Liver (tissue), 9 donors: ENCODE results near the gene WWOX. TPM values are rescaled to one million over a fixed set of nuclear protein-coding genes. Genes with fewer than 3 reads are reported as not detected.

ENCODE experiments used
- DNase-seq: peaks from one replicate; pipeline ENCODE4 v3.0.0-alpha.2; 2017; ENCODE audit warnings: low spot score
- H3K27ac ChIP-seq, 2 donors: one replicate each; pipeline ENCODE4 v1.7.0; 2013; ENCODE audit warnings: inconsistent platforms in 2 of 2, low read length in 2 of 2, control low read depth in 1 of 2, low read depth in 1 of 2, mild to moderate bottlenecking in 1 of 2
- H3K27me3 ChIP-seq, 4 donors: one replicate each; pipeline versions ENCODE4 v1.6.1 to v1.7.0; 2013; ENCODE audit warnings: low read length in 3 of 4, inconsistent platforms in 1 of 4, mild to moderate bottlenecking in 1 of 4, moderate library complexity in 1 of 4; ENCODE audit not compliant: control insufficient read depth in 4 of 4, insufficient read depth in 4 of 4
- H3K36me3 ChIP-seq, 4 donors: one replicate each; pipeline versions ENCODE4 v1.6.1 to v1.7.0; 2013; ENCODE audit warnings: low read length in 3 of 4, mild to moderate bottlenecking in 3 of 4, low read depth in 1 of 4, moderate library complexity in 1 of 4; ENCODE audit not compliant: control insufficient read depth in 4 of 4, insufficient read depth in 3 of 4
- H3K4me1 ChIP-seq, 4 donors: one replicate each; pipeline versions ENCODE4 v1.6.1 to v1.7.0; 2013; ENCODE audit warnings: low read length in 3 of 4, mild to moderate bottlenecking in 3 of 4, moderate library complexity in 1 of 4; ENCODE audit not compliant: control insufficient read depth in 4 of 4, insufficient read depth in 4 of 4
- H3K4me3 ChIP-seq, 3 donors: one replicate each; pipeline versions ENCODE4 v1.6.1 to v1.7.0; 2013; ENCODE audit warnings: low read length in 3 of 3, control low read depth in 1 of 3, low read depth in 1 of 3, mild to moderate bottlenecking in 1 of 3
- H3K9ac ChIP-seq, 2 donors: one replicate each; pipeline ENCODE4 v1.7.0; 2013; ENCODE audit warnings: low read length in 2 of 2, mild to moderate bottlenecking in 2 of 2, moderate library complexity in 2 of 2, control low read depth in 1 of 2, low read depth in 1 of 2
- H3K9me3 ChIP-seq, 4 donors: one replicate each; pipeline versions ENCODE4 v1.6.1 to v1.7.0; 2013; ENCODE audit warnings: low read length in 3 of 4; ENCODE audit not compliant: control insufficient read depth in 4 of 4
- CTCF ChIP-seq: fragments of 150-350 bp; IDR thresholded peaks from 2 replicates; pipeline ENCODE4 v1.5.1; 2017; ENCODE audit warnings: improper control_type of control experiment, low read depth, low read length; ENCODE audit not compliant: missing input control
- EGR1 ChIP-seq, 2 donors: IDR thresholded peaks; 2 replicates each; pipeline ENCODE4 v1.6.1; 2016 to 2018; ENCODE audit warnings: antibody characterized with exemption in 2 of 2, low read depth in 2 of 2
- FOXA1 ChIP-seq: IDR thresholded peaks from 2 replicates; pipeline ENCODE4 v1.6.1; 2016; ENCODE audit warnings: antibody characterized with exemption
- FOXA2 ChIP-seq: IDR thresholded peaks from 2 replicates; pipeline ENCODE4 v1.6.1; 2016; ENCODE audit warnings: antibody characterized with exemption
- GABPA ChIP-seq, 2 donors: IDR thresholded peaks in 1 of 2; conservative IDR thresholded peaks in 1 of 2; 2 replicates each; pipeline ENCODE4 v1.6.1; 2016; ENCODE audit warnings: antibody characterized with exemption in 2 of 2, mild to moderate bottlenecking in 1 of 2, moderate library complexity in 1 of 2
- HNF4G ChIP-seq: IDR thresholded peaks from 2 replicates; pipeline ENCODE4 v1.6.1; 2016; ENCODE audit warnings: antibody characterized with exemption
- JUND ChIP-seq, 2 donors: IDR thresholded peaks; 2 replicates each; pipeline ENCODE4 v1.6.1; 2016; ENCODE audit warnings: antibody characterized with exemption in 2 of 2
- NR2F2 ChIP-seq: IDR thresholded peaks from 2 replicates; pipeline ENCODE4 v1.6.1; 2016; ENCODE audit warnings: antibody characterized with exemption
- REST ChIP-seq: IDR thresholded peaks from 2 replicates; pipeline ENCODE4 v1.6.1; 2016; ENCODE audit warnings: antibody characterized with exemption, mild to moderate bottlenecking
- RXRA ChIP-seq, 2 donors: IDR thresholded peaks; 2 replicates each; pipeline ENCODE4 v1.6.1; 2017 to 2018; ENCODE audit warnings: antibody characterized with exemption in 2 of 2, mild to moderate bottlenecking in 1 of 2
- SP1 ChIP-seq: IDR thresholded peaks from 2 replicates; pipeline ENCODE4 v1.6.1; 2018; ENCODE audit warnings: antibody characterized with exemption, mild to moderate bottlenecking
- TAF1 ChIP-seq: conservative IDR thresholded peaks from 2 replicates; pipeline ENCODE4 v1.6.1; 2016; ENCODE audit warnings: antibody characterized with exemption, mild to moderate bottlenecking
- YY1 ChIP-seq: IDR thresholded peaks from 2 replicates; pipeline ENCODE4 v1.6.1; 2016; ENCODE audit warnings: antibody characterized with exemption, mild to moderate bottlenecking
- WGBS: extraction: QIAGEN DNeasy Blood & Tissue Kit; methylation state at CpG from one replicate; pipeline ENCODE4 v1.1.7; 2013; 5-methylcytosine and 5-hydroxymethylcytosine counted together
- polyA plus RNA-seq, 2 donors: library from polyadenylated mRNA; stranded (reverse) in 1 of 2; unstranded in 1 of 2; fragments of 200-250 nt in 1 of 2; fragments of >200 nt in 1 of 2; fragmentation: Nextera tagmentation in 1 of 2; extraction: Ambion mirVana in 1 of 2; gene quantifications; one replicate each; pipeline versions ENCODE4 v1.2.1 to v1.2.3, GENCODE V29; 2013 to 2015
- total RNA-seq, 2 donors: library from RNA; depleted of rRNA; stranded (reverse); fragments of >200 nt; gene quantifications; one replicate each; pipeline ENCODE4 v1.2.3, GENCODE V29; 2014
- TF ChIP-seq, protein P1 (sequence below): IDR thresholded peaks from 2 replicates; pipeline ENCODE4 v1.6.1; 2016; ENCODE audit warnings: antibody characterized with exemption
- TF ChIP-seq, protein P2 (sequence below): IDR thresholded peaks from 2 replicates; pipeline ENCODE4 v1.6.1; 2016; ENCODE audit warnings: antibody characterized with exemption
- donor health status: healthy.
- donor health status: healthy.
- donor health status: healthy.
- donor health status: healthy.
- donor health status: healthy.

Gene WWOX
- total and polyA plus RNA-seq, 4 donors = 9.8 to 46.0 (median 15.3) TPM

DNA sequence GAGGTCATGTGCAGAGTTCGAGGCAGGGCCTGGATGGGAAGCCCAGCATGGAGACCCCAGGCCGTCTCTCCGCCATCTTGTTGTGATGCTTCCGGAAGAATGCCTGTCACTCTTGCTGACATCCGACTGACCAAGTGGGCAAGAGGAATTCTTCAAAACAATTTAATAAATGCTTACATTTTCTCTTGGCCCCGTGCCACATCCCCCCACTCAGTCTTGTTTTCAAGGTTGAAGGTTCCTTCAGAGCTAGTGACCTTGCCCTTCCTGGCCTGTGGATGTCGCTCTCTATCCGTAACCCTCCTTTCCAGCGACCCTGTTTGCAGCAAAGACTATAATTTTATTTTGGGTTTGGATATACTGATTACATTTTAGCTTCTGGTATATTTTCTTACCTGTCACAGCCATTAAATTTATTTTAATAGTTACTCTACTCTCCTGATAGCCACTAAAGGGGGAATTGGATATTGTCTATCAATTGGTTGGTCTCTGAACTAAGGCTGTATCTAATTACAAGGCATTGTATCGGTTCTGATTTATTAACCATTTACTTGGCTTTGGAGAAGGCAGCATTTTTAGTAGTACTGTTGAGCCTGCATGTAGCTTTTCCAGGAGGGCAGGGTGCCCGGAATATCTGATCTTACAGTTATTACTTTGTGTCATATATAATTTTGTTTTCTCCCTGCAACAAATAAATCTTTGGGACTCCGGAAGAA, 264.5 kb downstream of the WWOX start:
- 85% methylated on average over 12 of the region's 12 CpGs for WGBS
- Histone ChIP-seq H3K9me3 (no peaks in the 10 kb centered on the region), H3K27me3 (no peaks in the 10 kb centered on the region), H3K9ac (no peak overlapping the region), H3K36me3 (no peaks in the 10 kb centered on the region), H3K27ac (no peak overlapping the region), H3K4me3 (no peak overlapping the region), H3K4me1 (no peaks in the 10 kb centered on the region)
- DNase-seq = no peak
- TF ChIP-seq HNF4G (no peak), SP1 (no peak), JUND (IDR thresholded peaks at IDR 0.05) (no peak), TAF1 (no peak), YY1 (no peak), RXRA (IDR thresholded peaks at IDR 0.05) (no peak), EGR1 (IDR thresholded peaks at IDR 0.05; ENCODE audit: low read depth in 2 of 2) (no peak)

GRCh38 chr16:78364556-78364880, 265.1 kb downstream of the WWOX start:
- Histone ChIP-seq H3K4me1 (no peaks in the 10 kb centered on the region), H3K4me3 (no peak overlapping the region), H3K27ac (no peak overlapping the region), H3K27me3 (no peaks in the 10 kb centered on the region), H3K9ac (no peak overlapping the region), H3K9me3 (no peaks in the 10 kb centered on the region), H3K36me3 (no peaks in the 10 kb centered on the region)
- 50% methylated on average over 3 of the region's 3 CpGs for WGBS
- TF ChIP-seq, protein P1, sequence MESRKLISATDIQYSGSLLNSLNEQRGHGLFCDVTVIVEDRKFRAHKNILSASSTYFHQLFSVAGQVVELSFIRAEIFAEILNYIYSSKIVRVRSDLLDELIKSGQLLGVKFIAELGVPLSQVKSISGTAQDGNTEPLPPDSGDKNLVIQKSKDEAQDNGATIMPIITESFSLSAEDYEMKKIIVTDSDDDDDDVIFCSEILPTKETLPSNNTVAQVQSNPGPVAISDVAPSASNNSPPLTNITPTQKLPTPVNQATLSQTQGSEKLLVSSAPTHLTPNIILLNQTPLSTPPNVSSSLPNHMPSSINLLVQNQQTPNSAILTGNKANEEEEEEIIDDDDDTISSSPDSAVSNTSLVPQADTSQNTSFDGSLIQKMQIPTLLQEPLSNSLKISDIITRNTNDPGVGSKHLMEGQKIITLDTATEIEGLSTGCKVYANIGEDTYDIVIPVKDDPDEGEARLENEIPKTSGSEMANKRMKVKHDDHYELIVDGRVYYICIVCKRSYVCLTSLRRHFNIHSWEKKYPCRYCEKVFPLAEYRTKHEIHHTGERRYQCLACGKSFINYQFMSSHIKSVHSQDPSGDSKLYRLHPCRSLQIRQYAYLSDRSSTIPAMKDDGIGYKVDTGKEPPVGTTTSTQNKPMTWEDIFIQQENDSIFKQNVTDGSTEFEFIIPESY = no peak
- TF ChIP-seq FOXA1 = no peak
- TF ChIP-seq HNF4G = no peak
- no peak for DNase-seq

- H3K4me1 ChIP-seq = no peaks in the 10 kb centered on the region
- no peaks in the 10 kb centered on the region for H3K27me3 ChIP-seq
- WGBS = 89% methylated on average over 2 of the region's 2 CpGs
- H3K27ac ChIP-seq = no peak overlapping the region
- H3K4me3 ChIP-seq = no peak overlapping the region
- TF ChIP-seq GABPA (IDR thresholded peaks at IDR 0.05 in 1 of 2, conservative IDR thresholded peaks at IDR 0.05 in 1 of 2) (no peak), CTCF (no peak), YY1 (no peak), RXRA (IDR thresholded peaks at IDR 0.05) (no peak), SP1 (no peak), JUND (IDR thresholded peaks at IDR 0.05) (no peak), HNF4G (no peak), NR2F2 (no peak), REST (no peak), EGR1 (IDR thresholded peaks at IDR 0.05; ENCODE audit: low read depth in 2 of 2) (no peak), TAF1 (no peak), FOXA2 (no peak)
- TF ChIP-seq, protein P2, sequence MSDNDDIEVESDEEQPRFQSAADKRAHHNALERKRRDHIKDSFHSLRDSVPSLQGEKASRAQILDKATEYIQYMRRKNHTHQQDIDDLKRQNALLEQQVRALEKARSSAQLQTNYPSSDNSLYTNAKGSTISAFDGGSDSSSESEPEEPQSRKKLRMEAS = no peak
- TF ChIP-seq, protein P1 = no peak
- no peaks in the 10 kb centered on the region for H3K9me3 ChIP-seq
- no peaks in the 10 kb centered on the region for H3K36me3 ChIP-seq
- no peak overlapping the region for H3K9ac ChIP-seq
- DNase-seq = no peak
These were observed 265.9 kb downstream of the WWOX start for GRCh38 chr16:78365366-78365765.
